H1 (cell line): Measurements from ENCODE around the gene LKAAEAR1.

ENCODE experiments used
- CREB1 ChIP-seq: IDR thresholded peaks from 2 replicates; pipeline ENCODE4 v1.6.1; 2012; ENCODE audit warnings: inconsistent platforms
- POLR2A ChIP-seq, 2 experiments: IDR thresholded peaks; 1 replicate in 1 of 2; 2 replicates in 1 of 2; pipeline ENCODE4 v1.6.1; 2011; ENCODE audit warnings: low read depth in 2 of 2, low read length in 2 of 2, mild to moderate bottlenecking in 2 of 2; ENCODE audit errors: control extremely low read depth in 1 of 2

- no peak for TF ChIP-seq POLR2A (IDR thresholded peaks at IDR 0.05; ENCODE audit: control extremely low read depth in 1 of 2, low read depth in 2 of 2, low read length in 2 of 2)
- no peak for TF ChIP-seq CREB1
Measured at GRCh38 chr20:64063389-64064144, 20.6 kb downstream of the LKAAEAR1 start.
